ENCODE results near the gene PLET1. TPM values are rescaled to one million over a fixed set of nuclear protein-coding genes. Genes with fewer than 3 reads are reported as not detected.

Gene PLET1
- total and polyA plus RNA-seq, 7 donors = 0.60 TPM; not detected in 6

DNA sequence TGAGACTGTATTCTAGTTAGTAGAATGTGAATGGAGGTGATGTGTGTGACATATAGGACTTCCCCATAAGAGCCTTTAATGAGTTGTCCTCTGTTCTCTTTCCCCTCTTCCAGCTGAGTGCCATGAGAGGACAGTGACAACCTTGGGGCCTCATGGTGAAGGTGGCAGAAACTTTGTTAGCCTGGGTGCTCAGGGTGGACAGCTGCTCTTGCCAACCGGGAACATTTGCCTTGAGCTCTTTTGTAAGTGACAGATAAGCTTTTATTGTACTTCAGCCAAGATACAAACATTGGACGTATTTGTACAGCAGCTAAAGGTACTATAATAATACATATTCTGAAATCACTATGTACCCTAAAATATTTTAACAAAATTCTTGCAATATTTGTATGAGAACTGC lies 33.0 kb upstream of the PLET1 start:
- 14 to 54% methylated on average over 2 of the region's 2 CpGs for WGBS, 2 donors
- Histone ChIP-seq H3K27me3 (no peaks in the 10 kb centered on the region), H3K36me3 (no peaks in the 10 kb centered on the region), H3K4me3 (no peak overlapping the region), H3K9me3 (no peaks in the 10 kb centered on the region), H3K27ac (peak overlapping the region; percentile 80 to 91 (median 84)), H3K4me1 (peaks cover 0 to 36% (median 33%) of the 10 kb centered on the region in 4 donors)
- TF ChIP-seq EP300 (IDR thresholded peaks at IDR 0.05) (no peak), POLR2AphosphoS5 (IDR thresholded peaks at IDR 0.05) (no peak), POLR2A (IDR thresholded peaks at IDR 0.05) (no peak)
- TF ChIP-seq, protein P1, sequence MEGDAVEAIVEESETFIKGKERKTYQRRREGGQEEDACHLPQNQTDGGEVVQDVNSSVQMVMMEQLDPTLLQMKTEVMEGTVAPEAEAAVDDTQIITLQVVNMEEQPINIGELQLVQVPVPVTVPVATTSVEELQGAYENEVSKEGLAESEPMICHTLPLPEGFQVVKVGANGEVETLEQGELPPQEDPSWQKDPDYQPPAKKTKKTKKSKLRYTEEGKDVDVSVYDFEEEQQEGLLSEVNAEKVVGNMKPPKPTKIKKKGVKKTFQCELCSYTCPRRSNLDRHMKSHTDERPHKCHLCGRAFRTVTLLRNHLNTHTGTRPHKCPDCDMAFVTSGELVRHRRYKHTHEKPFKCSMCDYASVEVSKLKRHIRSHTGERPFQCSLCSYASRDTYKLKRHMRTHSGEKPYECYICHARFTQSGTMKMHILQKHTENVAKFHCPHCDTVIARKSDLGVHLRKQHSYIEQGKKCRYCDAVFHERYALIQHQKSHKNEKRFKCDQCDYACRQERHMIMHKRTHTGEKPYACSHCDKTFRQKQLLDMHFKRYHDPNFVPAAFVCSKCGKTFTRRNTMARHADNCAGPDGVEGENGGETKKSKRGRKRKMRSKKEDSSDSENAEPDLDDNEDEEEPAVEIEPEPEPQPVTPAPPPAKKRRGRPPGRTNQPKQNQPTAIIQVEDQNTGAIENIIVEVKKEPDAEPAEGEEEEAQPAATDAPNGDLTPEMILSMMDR (IDR thresholded peaks at IDR 0.05) = no peak
- intact Hi-C loops (cut with DNase I) = loop anchor here (5.0 to 10.0 kb wide), 5 partner anchors 74 to 819 kb away; partner anchors contain the start of gene NCAM1
- DNase-seq = peak; percentile 27

DNA sequence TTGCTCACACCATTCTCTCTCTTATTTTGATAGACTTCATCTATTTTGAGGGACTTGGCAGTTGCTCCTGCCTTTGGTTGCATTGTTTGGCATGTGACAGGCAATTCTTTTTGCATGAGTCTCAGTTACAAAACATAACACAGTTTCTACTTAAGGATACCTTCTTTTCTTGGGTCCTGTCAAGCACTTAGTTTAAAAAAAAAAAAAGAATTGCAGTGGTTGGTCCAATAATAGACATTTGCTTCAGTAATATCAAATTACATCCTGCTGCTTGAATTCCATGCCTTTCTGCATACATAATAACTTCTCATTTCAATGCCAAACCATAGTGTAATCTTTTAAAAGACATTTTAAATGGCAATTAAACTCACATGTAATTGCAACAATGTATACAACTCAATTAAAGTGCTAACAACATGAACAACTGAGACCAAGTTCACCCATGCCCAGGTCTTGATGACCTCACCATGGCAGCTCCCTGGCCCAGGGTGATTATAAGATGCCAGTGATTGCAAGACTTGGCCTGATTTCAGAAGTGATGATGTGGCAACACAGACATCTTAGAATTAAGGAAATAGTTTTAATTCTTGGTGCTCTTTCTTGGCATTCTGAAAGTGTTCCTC lies 32.2 kb upstream of the PLET1 start:
- TF ChIP-seq POLR2AphosphoS5 (IDR thresholded peaks at IDR 0.05) = peak in 2 of 4 donors; percentile 19 to 29
- TF ChIP-seq, protein P1 (IDR thresholded peaks at IDR 0.05) = no peak
- intact Hi-C loops (cut with DNase I) = loop anchor here (5.0 to 10.0 kb wide), 5 partner anchors 74 to 819 kb away; partner anchors contain the start of gene NCAM1
- Histone ChIP-seq H3K27ac (peak overlapping the region; percentile 80 to 91 (median 84)), H3K9me3 (no peaks in the 10 kb centered on the region), H3K4me3 (no peak overlapping the region), H3K36me3 (no peaks in the 10 kb centered on the region), H3K27me3 (no peaks in the 10 kb centered on the region), H3K4me1 (peaks cover 0 to 36% (median 32%) of the 10 kb centered on the region in 4 donors)
- peak; percentile 70 for DNase-seq

- intact Hi-C loops (cut with DNase I) = loop anchor here (5.0 to 10.0 kb wide), 5 partner anchors 75 to 820 kb away; partner anchors contain the start of gene NCAM1
- no peak for DNase-seq
- H3K36me3 ChIP-seq = no peaks in the 10 kb centered on the region
- peak overlapping the region; percentile 80 to 91 (median 84) for H3K27ac ChIP-seq
- TF ChIP-seq EP300 (IDR thresholded peaks at IDR 0.05) = no peak
- no peak for TF ChIP-seq POLR2AphosphoS5 (IDR thresholded peaks at IDR 0.05)
- TF ChIP-seq POLR2A (IDR thresholded peaks at IDR 0.05) = no peak
- TF ChIP-seq, protein P1 (IDR thresholded peaks at IDR 0.05) = no peak
- no peaks in the 10 kb centered on the region for H3K27me3 ChIP-seq
- peaks cover 0 to 36% (median 32%) of the 10 kb centered on the region in 4 donors for H3K4me1 ChIP-seq
- no peaks in the 10 kb centered on the region for H3K9me3 ChIP-seq
- H3K4me3 ChIP-seq = no peak overlapping the region
Measured at GRCh38 chr11:112292188-112292587, 31.5 kb upstream of the PLET1 start.

DNA sequence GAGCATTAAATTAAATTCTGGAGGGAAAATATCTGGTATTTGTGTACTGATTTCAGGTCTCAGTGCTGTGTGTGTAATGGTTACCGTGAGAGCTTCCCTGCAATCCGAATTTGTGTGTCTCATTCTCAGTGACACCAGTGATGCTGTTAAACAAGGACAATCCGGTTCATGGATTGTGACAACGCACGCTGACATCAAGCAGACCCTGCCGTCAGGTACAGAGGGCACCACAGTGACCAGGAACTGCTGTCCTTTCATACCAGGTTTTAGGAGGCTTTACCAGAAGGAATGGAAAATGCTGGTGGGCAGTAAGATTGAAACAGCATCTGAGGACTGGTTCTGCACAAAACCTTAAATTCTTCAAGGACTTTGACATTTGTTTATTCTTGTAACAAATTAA lies 30.5 kb upstream of the PLET1 start:
- Histone ChIP-seq H3K27ac (peak overlapping the region; percentile 80 to 91 (median 84)), H3K4me3 (peak overlapping the region in 3 of 4 donors; percentile 64 to 82 (median 65)), H3K9me3 (no peaks in the 10 kb centered on the region), H3K27me3 (no peaks in the 10 kb centered on the region), H3K4me1 (peaks cover 0 to 36% (median 32%) of the 10 kb centered on the region in 4 donors), H3K36me3 (no peaks in the 10 kb centered on the region)
- TF ChIP-seq POLR2AphosphoS5 (IDR thresholded peaks at IDR 0.05) (peak in 1 of 4 donors; percentile 14), EP300 (IDR thresholded peaks at IDR 0.05) (no peak)
- peak; percentile 45 for DNase-seq
- intact Hi-C loops (cut with DNase I) = loop anchor here (2.0 to 10.0 kb wide), 7 partner anchors 76 to 998 kb away; partner anchors contain the start of gene NCAM1
- WGBS, 2 donors = 87 to 90% methylated on average over 6 of the region's 6 CpGs

DNA sequence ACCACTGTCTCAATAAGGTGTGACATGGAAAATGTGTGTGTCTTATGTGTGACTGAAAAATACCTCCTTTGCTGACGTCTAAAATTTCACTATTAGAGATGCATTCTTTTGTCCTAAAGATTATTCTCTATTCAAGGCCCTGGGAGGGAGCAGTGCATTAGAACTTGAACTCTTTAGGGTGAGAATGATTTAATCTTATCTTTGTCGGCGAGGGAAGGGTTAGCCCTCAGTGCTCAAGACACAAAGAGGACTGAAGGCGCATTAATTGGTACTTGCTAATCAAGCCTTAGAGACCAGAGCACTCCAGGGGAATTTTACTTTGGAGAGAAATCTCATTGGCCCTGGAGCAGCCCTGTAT lies 29.8 kb upstream of the PLET1 start:
- H3K4me1 ChIP-seq = peaks cover 0 to 36% (median 32%) of the 10 kb centered on the region in 4 donors
- intact Hi-C loops (cut with DNase I) = loop anchor here (2.0 to 10.0 kb wide), 7 partner anchors 77 to 998 kb away; partner anchors contain the start of gene NCAM1

More for the DNA sequence above, 29.8 kb upstream of the PLET1 start:
- H3K27ac ChIP-seq = peak overlapping the region; percentile 80 to 91 (median 84)
- no peaks in the 10 kb centered on the region for H3K27me3 ChIP-seq
- peak; percentile 19 for DNase-seq
- H3K4me3 ChIP-seq = peak overlapping the region; percentile 43 to 82 (median 64)
- H3K36me3 ChIP-seq = no peaks in the 10 kb centered on the region
- H3K9me3 ChIP-seq = no peaks in the 10 kb centered on the region
- 20 to 26% methylated on average over 4 of the region's 4 CpGs for WGBS, 2 donors
- TF ChIP-seq, protein P1 (IDR thresholded peaks at IDR 0.05) = no peak
- TF ChIP-seq POLR2AphosphoS5 (IDR thresholded peaks at IDR 0.05) (no peak), POLR2A (IDR thresholded peaks at IDR 0.05) (no peak), EP300 (IDR thresholded peaks at IDR 0.05) (no peak)
